Neutrophil (primary cell): ENCODE measurements around the gene KLHL21.
A peak's percentile ranks its signal among the peaks of the same experiment; 100 is the strongest.

ENCODE experiments used
- H3K27ac ChIP-seq: fragments of 200-600 bp; sonication (generic); 2 replicates; pipeline ENCODE4 v1.5.1; 2016; ENCODE audit warnings: mild to moderate bottlenecking, moderate library complexity
- H3K27me3 ChIP-seq: fragments of 200-600 bp; sonication (generic); 2 replicates; pipeline ENCODE4 v1.6.0; 2016; ENCODE audit warnings: mild to moderate bottlenecking
- H3K36me3 ChIP-seq: fragments of 200-600 bp; sonication (generic); 2 replicates; pipeline ENCODE4 v1.5.1; 2017
- H3K4me1 ChIP-seq, 2 experiments: fragments of 200-600 bp in 1 of 2; sonication (generic) in 1 of 2; 1 replicate in 1 of 2; 2 replicates in 1 of 2; pipeline versions ENCODE4 v1.5.1 to v1.6.1; 2013 to 2016; ENCODE audit warnings: low read depth in 1 of 2, low read length in 1 of 2, mild to moderate bottlenecking in 1 of 2, moderate library complexity in 1 of 2; ENCODE audit not compliant: control insufficient read depth in 1 of 2, insufficient read depth in 1 of 2
- H3K4me3 ChIP-seq, 2 experiments: fragments of 200-600 bp in 1 of 2; sonication (generic) in 1 of 2; 1 replicate in 1 of 2; 2 replicates in 1 of 2; pipeline ENCODE4 v1.5.1; 2013 to 2016; ENCODE audit warnings: low read depth in 1 of 2, low read length in 1 of 2, mild to moderate bottlenecking in 1 of 2, moderate library complexity in 1 of 2
- H3K9me3 ChIP-seq: fragments of 200-600 bp; sonication (generic); 2 replicates; pipeline ENCODE4 v1.5.1; 2016
- CTCF ChIP-seq: fragments of 200-600 bp; sonication (generic); IDR thresholded peaks from 2 replicates; pipeline ENCODE4 v1.5.1; 2016; ENCODE audit warnings: antibody characterized with exemption

Gene KLHL21

GRCh38 chr1:6599141-6599975 is 3.3 kb downstream of the KLHL21 start:
- Histone ChIP-seq H3K4me1 (peaks cover 56 to 79% of the 10 kb centered on the region in 2 experiments), H3K4me3 (peak overlapping the region; percentile 98 to 100), H3K36me3 (peaks cover 49% of the 10 kb centered on the region), H3K27me3 (no peaks in the 10 kb centered on the region), H3K27ac (peak overlapping the region; percentile 94), H3K9me3 (no peaks in the 10 kb centered on the region)
- no peak for TF ChIP-seq CTCF

- Histone ChIP-seq H3K36me3 (peaks cover 65% of the 10 kb centered on the region), H3K27ac (peak overlapping the region; percentile 94), H3K4me1 (peaks cover 47 to 68% of the 10 kb centered on the region in 2 experiments), H3K27me3 (no peaks in the 10 kb centered on the region), H3K9me3 (no peaks in the 10 kb centered on the region), H3K4me3 (peak overlapping the region; percentile 98 to 100)
- TF ChIP-seq CTCF = no peak
These were observed 4.9 kb downstream of the KLHL21 start for GRCh38 chr1:6597777-6598131.

- no peak for TF ChIP-seq CTCF
- peak overlapping the region; percentile 98 to 100 for H3K4me3 ChIP-seq
- peaks cover 71% of the 10 kb centered on the region for H3K36me3 ChIP-seq
- H3K27ac ChIP-seq = peak overlapping the region; percentile 94
- H3K27me3 ChIP-seq = no peaks in the 10 kb centered on the region
- peaks cover 53 to 72% of the 10 kb centered on the region in 2 experiments for H3K4me1 ChIP-seq
- no peaks in the 10 kb centered on the region for H3K9me3 ChIP-seq
These were observed 5.5 kb downstream of the KLHL21 start for GRCh38 chr1:6596886-6597776.

GRCh38 chr1:6596351-6596750 is 6.3 kb downstream of the KLHL21 start:
- H3K36me3 ChIP-seq = peaks cover 79% of the 10 kb centered on the region
- TF ChIP-seq CTCF = no peak
- H3K27ac ChIP-seq = peak overlapping the region; percentile 94
- H3K4me1 ChIP-seq = peaks cover 61 to 75% of the 10 kb centered on the region in 2 experiments
- no peaks in the 10 kb centered on the region for H3K9me3 ChIP-seq
- H3K27me3 ChIP-seq = no peaks in the 10 kb centered on the region
- peak overlapping the region in 1 of 2 experiments; percentile 98 for H3K4me3 ChIP-seq

GRCh38 chr1:6594977-6595740 is 7.5 kb downstream of the KLHL21 start:
- no peak overlapping the region for H3K4me3 ChIP-seq
- H3K36me3 ChIP-seq = peaks cover 91% of the 10 kb centered on the region
- H3K9me3 ChIP-seq = no peaks in the 10 kb centered on the region
- peak overlapping the region; percentile 94 for H3K27ac ChIP-seq
- peaks cover 69 to 75% of the 10 kb centered on the region in 2 experiments for H3K4me1 ChIP-seq
- no peak for TF ChIP-seq CTCF
- no peaks in the 10 kb centered on the region for H3K27me3 ChIP-seq
